ENCODE data around the gene APBA1. TPM values are rescaled to one million over a fixed set of nuclear protein-coding genes. Genes with fewer than 3 reads are reported as not detected.

APBA1 gene
- total and polyA plus RNA-seq, 2 of the 4 experiments (the other 2 are of a cell fraction) = 3.8 to 5.1 TPM

- in situ Hi-C loops (cut with MboI; ENCODE audit: low sequenced_read_pairs) = no loop called here
- no peak overlapping the region for H3K4me3 ChIP-seq (ENCODE audit: insufficient read depth, low read depth, low read length)
These were observed 196.2 kb downstream of the APBA1 start for GRCh38 chr9:69476016-69476415.

More at GRCh38 chr9:69476016-69476415, 196.2 kb downstream of the APBA1 start:
- Histone ChIP-seq H3K4ac (ENCODE audit: low read depth, low read length) (no peak overlapping the region), H2BK15ac (ENCODE audit: low read depth, low read length) (no peak overlapping the region), H2AK5ac (ENCODE audit: low read depth, low read length) (no peak overlapping the region), H3K56ac (ENCODE audit: extremely low read depth, insufficient read depth, low read length) (no peak overlapping the region), H3K9me3 (ENCODE audit: control insufficient read depth, insufficient read depth, low read length) (no peaks in the 10 kb centered on the region), H4K8ac (ENCODE audit: low read depth in 2 of 2, low read length in 2 of 2) (no peak overlapping the region), H3K4me2 (ENCODE audit: low read depth, low read length) (no peak overlapping the region), H4K5ac (ENCODE audit: low read depth, low read length) (no peak overlapping the region), H3K9ac (ENCODE audit: low read depth, low read length) (no peak overlapping the region), H3K23ac (ENCODE audit: low read depth, low read length) (no peak overlapping the region), H2BK5ac (ENCODE audit: low read depth, low read length, poor library complexity, severe bottlenecking) (no peak overlapping the region), H2AFZ (replicated peaks; ENCODE audit: low read length, poor library complexity) (no peak overlapping the region), H3K18ac (ENCODE audit: low read depth, low read length) (no peak overlapping the region), H2AK9ac (replicated peaks; ENCODE audit: low read depth, low read length, poor library complexity) (no peak overlapping the region), H2BK20ac (ENCODE audit: low read depth, low read length) (no peak overlapping the region), H3K4me1 (ENCODE audit: control insufficient read depth, insufficient read depth, low read length) (no peaks in the 10 kb centered on the region), H3K27ac (ENCODE audit: insufficient read depth, low read length) (no peak overlapping the region), H4K91ac (ENCODE audit: insufficient read depth, low read depth, low read length) (no peak overlapping the region), H2BK120ac (ENCODE audit: low read depth, low read length) (no peak overlapping the region), H3K27me3 (ENCODE audit: control insufficient read depth, insufficient read depth, low read length) (no peaks in the 10 kb centered on the region), H3K36me3 (ENCODE audit: control insufficient read depth, insufficient read depth, low read length) (no peaks in the 10 kb centered on the region), H3K14ac (replicated peaks; ENCODE audit: low read depth, low read length) (no peak overlapping the region), H3K9me1 (ENCODE audit: insufficient read depth, low read length) (0 out of 2 replicates have a peak, but pooled peaks cover 3% of the 10 kb centered on the region), H3K79me1 (ENCODE audit: low read depth in 1 of 2, low read length in 2 of 2) (no peaks in the 10 kb centered on the region; a peak in 1 of 4 replicates), H4K20me1 (ENCODE audit: insufficient read depth, low read length) (no peaks in the 10 kb centered on the region)
- dilution Hi-C loops (cut with HindIII; ENCODE audit: low sequenced_read_pairs, unreplicated experiment) = no loop called here
- CTCF ChIA-PET = no interaction called here
- ATAC-seq (ENCODE audit: low read depth) (no peak; the same call in 1 of the 2 replicates), DNase-seq (no peak)
- intact Hi-C loops (cut with micrococcal nuclease) = no loop called here
- no TSS peak for BruUV-seq (replicated peaks)
- 50% methylated on average over 2 of the region's 6 CpGs; no CpG with 5 or more reads in 1 of the 2 experiments for WGBS, 2 experiments (ENCODE audit: extremely low coverage in 2 of 2, insufficient read length in 1 of 2)
- POLR2A ChIA-PET (ENCODE audit: unreplicated experiment) = no interaction called here
- TF ChIP-seq BHLHE40 (IDR thresholded peaks at IDR 0.05; ENCODE audit: low read depth, low read length) (no peak), CTCF (conservative IDR thresholded peaks at IDR 0.05; ENCODE audit: low read depth, low read length) (no peak), CEBPB (IDR thresholded peaks at IDR 0.05; ENCODE audit: low read depth, low read length) (no peak), MAFK (IDR thresholded peaks at IDR 0.05; ENCODE audit: low read depth, low read length) (no peak), RCOR1 (IDR thresholded peaks at IDR 0.05; ENCODE audit: insufficient replicate concordance, low read length) (no peak), MXI1 (IDR thresholded peaks at IDR 0.05; ENCODE audit: borderline replicate concordance, low read depth, low read length) (no peak), POLR2A (IDR thresholded peaks at IDR 0.05; ENCODE audit: low read depth, low read length) (no peak), CHD1 (IDR thresholded peaks at IDR 0.05; ENCODE audit: low read depth, low read length) (no peak), RAD21 (IDR thresholded peaks at IDR 0.05; ENCODE audit: low read length) (no peak), SMC3 (IDR thresholded peaks at IDR 0.05; ENCODE audit: low read depth, low read length) (no peak), MAZ (IDR thresholded peaks at IDR 0.05; ENCODE audit: borderline replicate concordance, low read depth, low read length) (no peak)
- TF ChIP-seq, protein P1, sequence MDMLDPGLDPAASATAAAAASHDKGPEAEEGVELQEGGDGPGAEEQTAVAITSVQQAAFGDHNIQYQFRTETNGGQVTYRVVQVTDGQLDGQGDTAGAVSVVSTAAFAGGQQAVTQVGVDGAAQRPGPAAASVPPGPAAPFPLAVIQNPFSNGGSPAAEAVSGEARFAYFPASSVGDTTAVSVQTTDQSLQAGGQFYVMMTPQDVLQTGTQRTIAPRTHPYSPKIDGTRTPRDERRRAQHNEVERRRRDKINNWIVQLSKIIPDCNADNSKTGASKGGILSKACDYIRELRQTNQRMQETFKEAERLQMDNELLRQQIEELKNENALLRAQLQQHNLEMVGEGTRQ (IDR thresholded peaks at IDR 0.05; ENCODE audit: low read depth, low read length) = no peak
- TF ChIP-seq, protein P2, sequence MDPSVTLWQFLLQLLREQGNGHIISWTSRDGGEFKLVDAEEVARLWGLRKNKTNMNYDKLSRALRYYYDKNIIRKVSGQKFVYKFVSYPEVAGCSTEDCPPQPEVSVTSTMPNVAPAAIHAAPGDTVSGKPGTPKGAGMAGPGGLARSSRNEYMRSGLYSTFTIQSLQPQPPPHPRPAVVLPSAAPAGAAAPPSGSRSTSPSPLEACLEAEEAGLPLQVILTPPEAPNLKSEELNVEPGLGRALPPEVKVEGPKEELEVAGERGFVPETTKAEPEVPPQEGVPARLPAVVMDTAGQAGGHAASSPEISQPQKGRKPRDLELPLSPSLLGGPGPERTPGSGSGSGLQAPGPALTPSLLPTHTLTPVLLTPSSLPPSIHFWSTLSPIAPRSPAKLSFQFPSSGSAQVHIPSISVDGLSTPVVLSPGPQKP (IDR thresholded peaks at IDR 0.05; ENCODE audit: borderline replicate concordance, low read depth, low read length) = no peak

All from IMR-90 (cell line).